Motor neuron (in vitro differentiated cells): ENCODE data around the gene ZNF28. TPM values are rescaled to one million over a fixed set of nuclear protein-coding genes. Genes with fewer than 3 reads are reported as not detected.
"Not testable (repeated sequence)": the region's sequence is repeated elsewhere in the genome, so short reads cannot be mapped to it uniquely, and the experiment has no call there.

Source experiments
- ATAC-seq, 8 experiments: fragments of 200-7000 bp; cut with Tn5 transposase; replicated peaks in 6 of 8; 2 replicates each; pipeline ENCODE4 v1.8.0; 2021; ENCODE audit warnings: mild to moderate bottlenecking in 8 of 8, moderate library complexity in 8 of 8
- H3K27ac ChIP-seq, 2 donors: fragments of 250-450 bp; sonication (Bioruptor Pico); 2 replicates each; pipeline ENCODE4 v1.9.0; 2021; ENCODE audit warnings: antibody characterized with exemption in 2 of 2, mild to moderate bottlenecking in 2 of 2, moderate library complexity in 1 of 2
- H3K4me1 ChIP-seq, 2 donors: fragments of 250-450 bp; sonication (Bioruptor Pico); replicated peaks in 1 of 2; 2 replicates each; pipeline ENCODE4 v1.6.1; 2021; ENCODE audit warnings: antibody characterized with exemption in 2 of 2, mild to moderate bottlenecking in 2 of 2, moderate library complexity in 1 of 2
- H3K4me3 ChIP-seq, 5 donors: fragments of 250-450 bp; sonication (Bioruptor Pico); 2 replicates each; pipeline ENCODE4 v1.9.0; 2021; ENCODE audit warnings: antibody characterized with exemption in 5 of 5, mild to moderate bottlenecking in 5 of 5, moderate library complexity in 4 of 5
- WGBS, 10 experiments: fragments of 450-650 bp; shearing (Covaris generic); methylation state at CpG; one replicate each; pipeline ENCODE4 v1.0.0; 2022; 5-methylcytosine and 5-hydroxymethylcytosine counted together
- in situ Hi-C, 9 experiments: fragments of 400-800 bp; cut with MboI; loops; one replicate each; pipeline ENCODE4 v1.15.0; 2021; ENCODE audit warnings: low sequenced_read_pairs in 9 of 9, low pct_unique_long_range_greater_than_20kb in 2 of 9; ENCODE audit not compliant: unreplicated experiment in 9 of 9
- total RNA-seq, 8 experiments: library from RNA; unstranded; fragments of 300-600 nt; gene quantifications; 2 replicates each; pipeline versions ENCODE4 v1.2.3 to v1.2.4, GENCODE V29; 2022

The ZNF28 gene
- total RNA-seq, 8 experiments from 2014 or later: 10.8 to 39.0 (median 14.3) TPM

DNA sequence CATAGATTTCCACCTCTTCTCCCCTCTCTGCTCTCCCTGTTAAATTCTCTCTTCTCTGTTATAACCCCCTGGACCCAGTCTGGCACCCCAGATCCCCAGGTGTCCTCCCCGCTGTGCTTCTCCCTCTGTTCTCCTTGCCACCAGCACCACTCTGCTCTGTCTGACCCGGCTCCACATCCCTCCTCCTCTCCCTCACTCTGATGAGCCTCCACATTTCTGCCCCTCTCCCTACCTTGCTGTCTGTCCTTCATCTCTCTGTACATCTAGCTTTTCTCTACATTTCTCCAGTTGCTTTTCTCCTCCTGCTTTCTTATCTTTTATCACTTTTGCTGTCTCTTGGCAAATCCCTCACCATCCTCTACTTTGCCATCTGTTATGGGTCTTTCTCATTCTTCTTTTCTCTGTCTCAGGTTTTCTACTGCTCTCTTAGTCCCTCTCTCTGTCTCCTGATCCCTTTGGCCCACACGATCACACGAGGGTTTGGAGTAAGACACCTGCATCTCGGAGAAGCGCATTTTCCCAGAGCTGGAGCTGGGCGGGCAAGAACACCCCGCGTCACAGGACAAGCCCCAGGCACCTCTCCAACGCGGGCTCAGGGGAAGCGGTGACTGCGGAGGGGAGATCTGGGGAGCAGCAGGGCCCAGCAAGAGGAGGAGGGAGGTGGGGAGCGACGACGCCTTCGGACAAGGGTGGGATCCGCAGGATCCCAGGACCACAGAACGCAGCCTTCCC, 795 bp downstream of the ZNF28 start:
- ATAC-seq: peak in 5 of 8 experiments; percentile 39 to 62 (median 53)
- H3K4me1 ChIP-seq, in situ Hi-C loops, H3K27ac ChIP-seq: not testable (repeated sequence)
- whole genome bisulfite sequencing, 10 experiments: 0 to 12% (median 2%) methylated on average over 1 to 6 of the region's 19 CpGs; no CpG with 5 or more reads in 2 of the 10 experiments
- H3K4me3 ChIP-seq: peak overlapping the region; percentile 40 to 68 (median 64)

DNA sequence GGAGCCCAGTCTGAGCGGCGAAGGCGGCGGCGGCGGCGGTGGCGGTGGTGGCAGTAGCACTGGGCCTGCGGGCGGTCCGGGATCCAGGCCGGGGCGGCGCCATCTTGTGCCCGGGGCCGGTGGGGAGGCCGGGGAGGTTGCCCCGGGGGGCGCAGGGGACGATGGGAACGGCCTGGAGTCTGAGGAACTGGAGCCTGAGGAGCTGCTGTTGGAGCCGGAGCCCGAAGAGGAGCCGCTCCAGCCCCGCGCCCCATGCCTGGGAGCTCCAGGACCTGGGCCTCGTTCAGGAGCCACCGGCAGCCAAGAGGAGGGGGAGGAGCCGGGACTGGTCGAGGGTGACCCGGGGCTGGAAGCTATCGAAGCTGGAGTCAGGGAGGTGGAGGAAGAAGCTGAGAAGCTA, 11.6 kb downstream of the ZNF28 start:
- no peak for ATAC-seq
- no peak overlapping the region for H3K27ac ChIP-seq
- 100% methylated on average over 2 to 4 of the region's 32 CpGs; no CpG with 5 or more reads in 8 of the 10 experiments for WGBS, 10 experiments
- in situ Hi-C loops: no loop called here
- no peak overlapping the region for H3K4me3 ChIP-seq
- no peaks in the 10 kb centered on the region for H3K4me1 ChIP-seq

DNA sequence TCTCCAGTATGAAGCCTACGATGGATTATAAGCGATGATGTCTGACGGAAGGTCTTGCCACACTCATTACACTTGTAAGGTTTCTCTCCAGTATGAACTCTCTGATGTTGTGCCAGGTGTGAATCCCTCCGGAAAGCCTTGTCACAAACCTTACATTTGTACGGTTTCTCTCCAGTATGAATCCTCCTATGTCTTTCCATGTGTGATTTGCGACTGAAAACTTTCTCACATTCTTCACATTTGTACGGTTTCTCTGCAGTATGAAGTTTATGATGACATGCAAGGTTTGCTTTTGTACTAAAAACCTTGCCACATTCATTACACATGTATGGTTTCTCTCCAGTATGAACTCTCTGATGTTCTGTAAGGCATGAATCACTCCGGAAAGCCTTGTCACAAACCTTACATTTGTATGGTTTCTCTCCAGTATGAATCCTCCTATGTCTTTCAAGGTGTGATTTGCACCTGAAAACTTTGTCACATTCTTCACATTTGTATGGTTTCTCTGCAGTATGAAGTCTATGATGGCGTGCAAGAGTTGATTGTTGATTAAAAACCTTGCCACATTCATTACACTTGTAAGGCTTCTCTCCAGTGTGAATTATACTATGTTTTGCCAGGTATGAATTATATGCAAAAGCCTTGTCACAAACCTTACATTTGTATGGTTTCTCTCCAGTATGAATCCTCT, 21.3 kb downstream of the ZNF28 start:
- H3K4me1 ChIP-seq, H3K4me3 ChIP-seq, H3K27ac ChIP-seq, in situ Hi-C loops, ATAC-seq: not testable (repeated sequence)
- 80 to 100% (median 99%) methylated on average over 1 to 9 of the region's 9 CpGs for WGBS, 10 experiments

DNA sequence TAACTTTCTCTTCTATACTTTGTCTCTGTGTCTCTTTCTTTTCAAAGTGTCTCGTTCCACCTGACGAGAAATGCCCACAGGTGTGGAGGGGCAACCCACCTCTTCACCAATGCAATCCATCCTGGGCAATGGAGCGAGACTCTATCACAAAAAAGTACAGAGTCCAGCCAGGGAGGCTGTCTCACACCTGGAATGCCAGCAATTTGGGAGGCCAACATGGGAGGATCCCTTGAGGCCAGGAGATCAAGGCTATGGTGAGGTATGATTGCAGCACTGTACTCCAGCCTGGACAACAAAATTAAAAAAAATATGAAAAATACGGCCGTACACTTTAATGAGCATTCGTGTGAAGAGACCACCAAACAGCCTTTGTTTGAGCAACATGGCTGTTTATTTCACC, 32.0 kb downstream of the ZNF28 start:
- Histone ChIP-seq H3K4me3 (no peak overlapping the region), H3K4me1 (peaks cover 0 to 4% of the 10 kb centered on the region in 2 donors), H3K27ac (no peak overlapping the region)
- in situ Hi-C loops: no loop called here
- ATAC-seq: no peak
- WGBS, 10 experiments: 33 to 100% (median 88%) methylated on average over 1 to 6 of the region's 6 CpGs; no CpG with 5 or more reads in 2 of the 10 experiments

DNA sequence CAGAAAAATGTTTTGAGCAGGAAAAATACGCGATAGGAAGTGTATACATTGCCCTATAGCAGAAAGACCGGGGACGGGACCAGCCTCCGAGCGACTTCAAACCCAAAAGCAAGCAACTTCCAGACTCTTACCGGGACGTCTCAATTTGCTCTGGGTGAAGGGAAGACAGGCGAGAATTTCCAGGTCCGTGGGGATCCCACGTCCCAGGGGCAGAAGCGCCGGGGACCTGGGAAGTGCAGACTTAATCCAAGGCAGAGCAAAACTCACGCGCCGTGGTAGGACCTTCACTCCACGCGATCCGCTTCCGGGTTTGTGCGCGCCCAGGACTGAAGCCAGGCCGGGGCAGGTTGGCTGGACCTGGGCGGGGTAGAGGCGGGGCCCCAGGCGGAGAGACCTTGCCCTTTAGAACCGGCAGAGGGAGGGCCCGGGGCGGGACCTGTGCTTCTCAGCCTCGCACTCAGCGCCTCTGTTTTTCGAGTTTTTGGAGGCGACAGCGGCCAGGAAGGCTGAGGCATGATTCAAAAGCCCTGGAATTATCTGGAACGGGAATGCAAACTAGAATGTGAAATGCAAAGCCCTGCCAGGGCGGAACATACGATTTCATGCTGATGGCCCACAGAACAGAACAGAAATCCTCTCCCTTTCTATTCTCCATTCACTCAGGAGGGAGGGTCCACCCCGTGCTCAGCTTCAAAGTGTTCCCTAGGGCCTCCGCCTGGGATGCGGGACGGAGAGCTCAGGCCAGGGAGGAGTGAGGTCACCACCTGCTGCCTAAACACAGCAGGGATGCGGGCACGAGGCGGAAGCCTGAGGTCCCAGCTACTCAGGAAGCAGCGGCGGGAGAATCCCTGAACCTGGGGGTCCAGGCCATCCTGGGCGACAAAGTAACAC, 34.7 kb downstream of the ZNF28 start, which contains the start of gene ZNF600:
Gene ZNF600, minus strand, starts transcription at position 328 of the 891 bp plus-strand sequence. CDS start 7,903 bp downstream, outside the sequence.
- in situ Hi-C loops: not testable (repeated sequence)
- peak; percentile 96 to 99 (median 98) for ATAC-seq

DNA sequence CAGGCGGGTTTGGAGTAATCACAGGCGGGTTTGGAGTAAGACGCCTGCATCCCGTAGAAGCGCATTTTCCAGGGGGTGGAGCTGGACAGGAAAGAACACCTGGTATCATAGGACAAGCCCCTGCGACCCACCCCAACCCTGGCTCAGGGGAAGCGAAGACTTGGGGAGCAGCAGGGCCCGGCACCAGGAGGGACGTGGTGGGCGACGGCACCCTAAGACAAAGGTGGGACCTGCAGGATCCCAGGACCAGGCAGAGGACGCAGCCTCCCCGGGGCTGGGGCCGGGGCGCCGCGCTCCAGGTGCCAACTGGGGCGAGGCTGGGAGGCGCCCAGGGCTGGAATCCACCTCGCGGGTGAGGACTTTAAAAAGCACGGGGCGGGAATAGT, 35.4 kb downstream of the ZNF28 start:
- 0 to 60% (median 6%) methylated on average over 1 to 10 of the region's 23 CpGs; no CpG with 5 or more reads in 1 of the 10 experiments for WGBS, 10 experiments
- peak in 7 of 8 experiments; percentile 28 to 53 (median 38) for ATAC-seq
- in situ Hi-C loops: no loop called here
- Histone ChIP-seq H3K27ac (no peak overlapping the region), H3K4me1 (peaks cover 0 to 4% of the 10 kb centered on the region in 2 donors), H3K4me3 (peak overlapping the region; percentile 24 to 43 (median 35))

More for the DNA sequence above, 34.7 kb downstream of the ZNF28 start, which contains the start of gene ZNF600:
- H3K27ac ChIP-seq, H3K4me1 ChIP-seq: not testable (repeated sequence)
- WGBS, 10 experiments: 0 to 20% (median 4%) methylated on average over 2 to 14 of the region's 47 CpGs
- peak within 1 kb of the TSS; percentile 24 to 43 (median 35) for H3K4me3 ChIP-seq

- WGBS, 10 experiments: 75 to 100% (median 92%) methylated on average over 1 to 2 of the region's 3 CpGs; no CpG with 5 or more reads in 2 of the 10 experiments
- no peak for ATAC-seq
- in situ Hi-C loops: no loop called here
- Histone ChIP-seq H3K27ac (no peak overlapping the region), H3K4me3 (no peak overlapping the region), H3K4me1 (peaks cover 0 to 4% of the 10 kb centered on the region in 2 donors)
These were observed 35.9 kb downstream of the ZNF28 start for GRCh38 chr19:52785506-52785905.

DNA sequence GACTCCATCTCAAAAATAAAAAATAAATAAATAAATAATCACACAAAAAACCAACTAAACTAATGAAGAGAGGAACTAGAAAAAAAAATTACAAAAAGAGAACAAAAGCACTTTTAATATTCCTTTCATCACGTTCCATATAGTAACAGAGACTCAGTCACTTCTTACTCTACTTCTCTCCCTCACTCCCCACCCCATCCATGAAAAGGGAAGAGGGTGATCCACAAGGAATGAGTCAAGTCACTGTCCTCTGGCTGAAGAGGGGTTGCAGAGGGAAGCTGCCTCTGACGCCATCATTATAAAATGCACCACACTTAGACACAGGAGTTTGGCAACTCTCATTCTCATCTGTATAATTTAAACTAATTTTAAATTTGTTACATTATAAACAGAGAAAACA, 38.6 kb downstream of the ZNF28 start:
- WGBS, 10 experiments: 60 to 100% (median 60%) methylated on average over 1 of the region's 2 CpGs; no CpG with 5 or more reads in 7 of the 10 experiments
- H3K4me3 ChIP-seq, H3K4me1 ChIP-seq, ATAC-seq, in situ Hi-C loops, H3K27ac ChIP-seq: not testable (repeated sequence)

- no peak overlapping the region for H3K4me3 ChIP-seq
- no peaks in the 10 kb centered on the region for H3K4me1 ChIP-seq
- WGBS, 10 experiments: 30 to 69% methylated on average over 2 to 3 of the region's 3 CpGs; no CpG with 5 or more reads in 8 of the 10 experiments
- in situ Hi-C loops: no loop called here
- no peak overlapping the region for H3K27ac ChIP-seq
- ATAC-seq: peak in 5 of 8 experiments; percentile 18 to 51 (median 36)
These were observed 42.6 kb downstream of the ZNF28 start for GRCh38 chr19:52778811-52779210.

DNA sequence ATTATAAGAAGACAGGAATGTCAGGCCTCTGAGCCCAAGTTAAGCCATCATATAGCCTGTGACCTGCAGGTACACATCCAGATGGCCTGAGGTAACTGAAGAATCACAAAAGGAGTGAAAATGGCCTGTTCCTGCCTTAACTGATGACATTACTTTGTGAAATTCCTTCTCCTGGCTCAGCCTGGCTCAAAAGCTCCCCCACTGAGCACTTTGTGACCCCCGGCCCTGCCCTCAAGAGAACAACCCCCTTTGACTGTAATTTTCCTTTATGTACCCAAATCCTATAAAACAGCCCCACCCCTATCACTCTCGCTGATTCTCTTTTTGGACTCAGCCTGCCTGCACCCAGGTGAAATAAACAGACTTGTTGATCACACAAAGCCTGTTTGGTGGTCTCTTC, 65.0 kb downstream of the ZNF28 start:
- ATAC-seq, in situ Hi-C loops, H3K4me1 ChIP-seq, H3K27ac ChIP-seq, H3K4me3 ChIP-seq: not testable (repeated sequence)
- 17 to 100% (median 71%) methylated on average over 1 to 2 of the region's 2 CpGs; no CpG with 5 or more reads in 5 of the 10 experiments for WGBS, 10 experiments

DNA sequence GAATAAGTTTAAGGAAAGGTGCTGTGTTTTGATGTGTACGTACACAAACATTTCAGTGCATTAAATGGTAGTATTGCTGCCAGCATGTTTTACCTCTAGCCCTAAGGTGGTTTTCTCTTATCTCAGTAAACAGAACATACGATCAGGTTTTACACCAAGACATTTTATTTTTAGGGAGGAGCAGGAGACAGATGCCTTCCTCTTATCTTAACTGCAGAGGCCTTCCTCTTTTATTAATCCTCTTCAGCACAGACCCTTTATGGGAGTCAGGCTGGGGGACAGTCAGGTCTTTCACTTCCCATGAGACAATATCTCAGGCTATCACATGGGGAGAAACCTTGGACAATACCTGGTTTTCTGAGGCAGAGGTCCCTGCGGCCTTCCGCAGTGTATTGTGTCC, 71.7 kb downstream of the ZNF28 start:
- in situ Hi-C loops: no loop called here
- WGBS, 10 experiments: 0 to 88% (median 62%) methylated on average over 1 to 4 of the region's 4 CpGs; no CpG with 5 or more reads in 2 of the 10 experiments
- Histone ChIP-seq H3K4me3 (no peak overlapping the region), H3K4me1 (no peaks in the 10 kb centered on the region), H3K27ac (no peak overlapping the region)
- no peak for ATAC-seq

DNA sequence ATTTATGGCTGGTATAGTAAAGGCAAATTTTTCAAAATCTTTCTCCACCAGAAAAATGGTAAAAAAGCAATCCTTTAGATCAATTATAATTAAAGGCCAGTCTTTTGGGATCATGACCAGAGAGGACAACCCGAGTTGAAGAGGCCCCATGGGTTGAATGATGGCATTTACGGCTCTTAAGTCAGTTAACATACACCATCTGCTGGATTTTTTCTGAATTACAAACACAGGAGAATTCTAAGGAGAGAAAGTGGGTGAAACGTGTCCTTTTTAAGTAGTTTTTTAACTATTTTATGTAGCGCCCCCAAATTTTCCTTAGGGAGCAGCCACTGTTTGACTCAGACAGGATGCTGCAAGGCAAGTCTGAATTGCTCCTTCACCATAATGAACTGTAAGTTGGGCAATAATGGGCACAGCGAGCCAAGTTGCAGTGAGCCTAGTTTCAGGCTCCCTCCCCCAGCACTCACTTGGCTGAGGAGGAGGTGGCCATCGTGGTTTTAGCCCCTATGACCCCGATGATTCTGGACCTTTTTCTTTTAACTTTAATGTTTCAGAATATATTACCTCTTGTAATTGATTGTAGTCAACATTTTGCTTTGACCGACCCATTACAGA, 73.0 kb downstream of the ZNF28 start:
- WGBS, 10 experiments: 8 to 80% (median 29%) methylated on average over 1 to 8 of the region's 8 CpGs
- Histone ChIP-seq H3K27ac (no peak overlapping the region), H3K4me3 (no peak overlapping the region), H3K4me1 (no peaks in the 10 kb centered on the region)
- ATAC-seq: peak in 4 of 8 experiments; percentile 32 to 68 (median 40)
- in situ Hi-C loops: no loop called here
